ENCODE data around the gene CCDC27.

Gene CCDC27

DNA sequence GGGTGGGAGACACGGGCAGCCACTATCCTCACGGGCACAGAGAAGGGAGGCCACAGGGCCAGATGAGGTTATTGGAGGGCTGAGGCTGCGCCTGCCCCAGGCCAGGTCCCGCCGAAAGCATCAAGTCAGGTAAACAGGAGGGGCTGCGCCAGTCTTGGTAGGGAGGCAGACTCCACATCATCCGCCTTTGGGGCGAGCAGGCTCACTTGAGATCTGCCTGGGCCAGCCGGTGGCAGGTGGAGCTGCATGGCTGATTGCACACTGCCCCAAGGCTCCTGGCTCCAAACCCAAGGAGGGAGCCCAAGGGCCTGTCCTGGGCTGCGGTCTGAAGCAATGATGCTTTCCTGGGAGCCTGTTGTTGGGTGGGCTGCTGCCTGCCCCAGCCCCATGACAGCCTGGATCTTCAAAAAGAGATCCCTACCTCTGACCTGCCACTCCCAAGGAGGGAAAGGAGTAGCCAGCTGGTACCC is 24.9 kb downstream of the CCDC27 start:
- no peak for DNase-seq (ENCODE audit: low spot score)

- no peak for DNase-seq (ENCODE audit: low spot score)
These were observed 25.7 kb downstream of the CCDC27 start for GRCh38 chr1:3777647-3778589.

GRCh38 chr1:3778590-3779264 is 26.5 kb downstream of the CCDC27 start:
- no peak for DNase-seq (ENCODE audit: low spot score)

- no peak for DNase-seq (ENCODE audit: low spot score)
These were observed 27.1 kb downstream of the CCDC27 start for GRCh38 chr1:3779265-3779911.

DNA sequence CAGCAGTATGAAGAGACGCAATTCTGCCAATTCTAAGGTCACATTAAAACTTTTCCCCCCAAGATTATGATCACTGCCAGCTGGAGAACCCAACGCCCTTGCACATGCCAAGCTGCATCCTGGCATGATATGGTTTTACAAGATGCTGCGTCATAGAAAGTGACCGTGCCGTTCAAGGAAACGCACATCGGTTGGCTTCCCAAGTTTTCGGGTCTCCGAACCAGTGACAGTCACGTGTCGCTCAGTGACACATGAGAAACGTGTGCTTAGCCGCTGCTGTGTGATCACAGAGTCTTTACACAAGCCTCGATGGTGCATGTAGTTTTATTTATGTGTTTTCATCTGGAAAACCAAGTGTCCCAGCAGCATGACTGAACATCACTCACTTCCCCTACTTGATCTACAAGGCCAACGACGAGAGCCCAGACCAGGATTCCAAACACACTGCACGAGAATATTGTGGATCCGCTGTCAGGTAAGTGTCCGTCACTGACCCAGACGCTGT is 27.7 kb downstream of the CCDC27 start:
- DNase-seq (ENCODE audit: low spot score): no peak

- no peak for DNase-seq (ENCODE audit: low spot score)
These were observed 28.7 kb downstream of the CCDC27 start for GRCh38 chr1:3780901-3781300.

- DNase-seq (ENCODE audit: low spot score): no peak
These were observed 31.6 kb downstream of the CCDC27 start for GRCh38 chr1:3783651-3784474.

DNA sequence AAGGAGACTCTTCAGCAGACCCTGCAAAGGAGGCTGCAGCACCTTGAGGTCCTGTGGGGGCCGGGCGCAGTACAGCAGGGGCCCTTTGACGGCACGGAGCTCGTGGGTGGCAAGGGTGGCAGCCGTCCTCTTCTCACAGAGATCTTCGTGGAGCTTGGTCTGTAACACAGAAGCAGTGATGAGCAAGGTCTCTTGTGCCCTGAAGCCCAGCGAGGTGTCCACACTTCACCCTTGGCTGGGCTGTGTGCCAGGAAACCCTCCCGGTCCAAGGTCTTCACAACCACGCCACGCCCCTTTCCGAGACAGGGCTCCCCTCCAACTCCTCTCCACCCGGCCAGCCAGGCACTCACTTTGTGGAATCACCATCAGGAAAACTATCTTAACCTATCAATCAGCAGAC is 32.8 kb downstream of the CCDC27 start:
- DNase-seq (ENCODE audit: low spot score): no peak

- no peak for DNase-seq (ENCODE audit: low spot score)
These were observed 33.4 kb downstream of the CCDC27 start for GRCh38 chr1:3785456-3786157.

DNA sequence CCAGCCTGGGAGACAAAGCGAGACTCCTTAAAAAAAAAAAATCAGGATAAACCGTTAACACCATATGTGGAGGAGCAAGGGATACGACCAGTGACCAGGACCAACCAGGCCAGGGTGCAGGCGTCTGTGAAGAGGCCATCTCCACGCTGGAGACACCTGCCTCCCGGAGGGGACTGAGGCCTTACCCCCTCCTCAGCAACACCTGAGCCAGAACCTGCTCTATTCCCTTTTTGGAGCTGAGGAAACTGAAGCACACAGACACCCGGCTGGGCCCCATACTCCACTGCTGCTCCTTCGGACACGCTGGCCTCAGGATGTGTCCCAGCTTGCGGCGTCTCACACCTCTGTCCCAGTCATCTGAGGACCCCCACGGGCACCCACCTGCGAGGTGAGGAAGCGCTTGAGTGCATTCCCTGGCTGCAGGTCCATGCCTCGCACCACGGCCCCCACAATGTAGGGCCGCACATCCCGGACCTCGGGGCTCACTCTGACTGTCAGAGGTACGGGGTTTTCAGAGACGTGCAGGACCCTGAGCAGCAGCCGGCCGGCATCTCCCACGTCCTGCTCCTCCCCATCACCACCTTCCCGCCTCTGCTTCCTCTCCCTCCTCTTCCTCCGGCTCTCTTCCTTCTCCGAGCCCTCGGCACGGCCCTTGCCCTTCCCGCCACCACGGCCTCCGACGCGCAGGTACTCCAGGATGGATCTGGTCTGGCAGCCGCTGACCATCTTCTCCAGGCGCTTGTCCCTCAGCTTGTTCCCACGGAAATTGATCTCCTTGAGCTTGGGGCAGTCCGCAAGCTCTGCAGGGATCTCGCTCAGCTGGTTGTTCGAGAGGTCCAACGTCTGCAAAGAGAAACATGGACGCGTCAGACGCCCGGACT is 34.5 kb downstream of the CCDC27 start:
- no peak for DNase-seq (ENCODE audit: low spot score)

DNA sequence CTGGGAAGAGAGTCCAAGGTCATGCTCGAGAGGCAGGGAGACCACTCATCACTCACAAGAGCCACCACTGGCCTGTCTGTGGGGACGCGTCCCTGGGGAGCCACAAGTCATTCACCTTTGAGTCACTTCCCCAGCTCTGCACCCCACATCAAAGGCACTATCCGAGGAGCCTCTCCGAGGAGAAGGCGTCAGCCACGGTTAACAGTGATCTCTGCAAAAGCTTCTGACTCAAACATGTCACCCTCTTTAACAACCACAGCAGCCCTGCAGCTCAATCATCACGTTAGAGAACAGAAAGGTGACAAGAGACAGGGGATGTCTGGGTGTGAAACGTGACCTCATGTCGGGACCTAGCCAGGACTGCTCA is 35.1 kb downstream of the CCDC27 start:
- DNase-seq (ENCODE audit: low spot score): no peak

GRCh38 chr1:3787745-3788605 is 35.7 kb downstream of the CCDC27 start:
- no peak for DNase-seq (ENCODE audit: low spot score)

GRCh38 chr1:3788756-3789420 is 36.6 kb downstream of the CCDC27 start:
- DNase-seq (ENCODE audit: low spot score): no peak

- DNase-seq (ENCODE audit: low spot score): no peak
These were observed 37.4 kb downstream of the CCDC27 start for GRCh38 chr1:3789421-3790300.

DNA sequence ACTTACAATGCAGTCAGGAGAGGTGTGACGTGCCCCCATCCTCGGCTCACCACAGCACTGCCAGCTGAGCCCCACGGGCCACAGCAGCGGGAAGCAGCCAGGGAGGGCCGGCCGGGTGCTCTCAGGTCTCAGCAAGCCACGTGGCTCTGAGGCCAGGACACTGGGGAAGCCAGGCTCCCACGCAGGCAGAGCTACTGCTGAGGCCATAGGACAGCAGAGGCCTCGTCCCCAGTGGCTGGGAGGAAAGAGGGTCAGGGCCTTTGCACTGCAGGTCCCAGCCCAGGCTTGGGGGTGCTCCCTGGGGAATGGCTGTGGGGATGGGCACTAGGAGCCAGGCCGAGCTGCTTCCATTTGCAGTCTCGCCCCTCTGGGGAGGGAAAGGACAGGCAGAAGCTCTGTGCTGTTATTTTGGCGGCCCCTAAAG is 38.3 kb downstream of the CCDC27 start:
- DNase-seq (ENCODE audit: low spot score): no peak

- no peak for DNase-seq (ENCODE audit: low spot score)
These were observed 38.7 kb downstream of the CCDC27 start for GRCh38 chr1:3790952-3791351.

GRCh38 chr1:3795453-3796214 is 43.4 kb downstream of the CCDC27 start:
- DNase-seq (ENCODE audit: low spot score): no peak
